Activated CD4-positive, alpha-beta T cell treated with anti-CD3 and anti-CD28 coated beads, Interleukin-2, amount 50 U/mL, for 24 hours (primary cell): ENCODE data around the gene CHRDL1.
"Not testable (repeated sequence)": the region's sequence is repeated elsewhere in the genome, so short reads cannot be mapped to it uniquely, and the experiment has no call there.

Experiments
- DNase-seq, 2 donors: peaks; one replicate each; pipeline ENCODE4 v3.0.0-alpha.2; 2020; ENCODE audit warnings: low read depth in 1 of 2, low spot score in 1 of 2

The CHRDL1 gene

DNA sequence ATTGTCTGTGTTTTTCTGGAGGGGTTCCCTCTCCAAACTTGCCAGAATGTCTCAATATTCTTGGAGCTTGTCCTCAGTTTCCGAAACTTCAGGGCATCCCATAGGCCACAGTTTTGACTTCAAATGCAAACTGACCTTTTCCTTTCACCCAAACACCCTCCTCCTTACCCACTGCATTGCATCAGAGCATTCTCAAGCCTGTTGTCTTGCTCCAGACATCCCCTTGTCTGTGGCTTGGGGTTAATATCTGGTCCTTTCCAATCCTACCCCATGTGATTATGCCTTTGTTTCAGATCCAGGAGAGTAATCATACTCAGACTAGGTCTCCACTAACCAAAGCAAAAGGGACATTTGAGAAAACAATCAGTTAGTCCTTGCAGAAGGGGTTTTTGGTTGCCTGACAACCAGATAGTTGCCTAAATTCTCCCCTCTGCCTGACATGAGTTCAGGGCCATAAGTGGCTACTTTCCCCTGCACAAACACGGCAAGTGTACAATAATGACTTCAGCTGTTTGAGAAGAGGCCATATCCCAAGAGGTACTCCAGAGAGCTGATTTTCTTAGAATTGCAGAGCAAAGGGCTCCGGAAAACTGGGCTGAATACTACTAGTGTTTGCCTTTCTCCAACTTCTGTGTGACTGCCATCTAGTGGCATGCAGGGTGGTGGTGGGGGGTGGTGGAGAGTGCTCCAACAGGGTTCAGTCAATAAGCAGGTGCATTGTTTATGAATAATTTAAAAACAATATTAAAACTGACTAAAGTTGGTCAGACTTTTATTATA lies 130.2 kb downstream of the CHRDL1 start:
- DNase-seq: peak in 1 of 2 donors; percentile 0

DNA sequence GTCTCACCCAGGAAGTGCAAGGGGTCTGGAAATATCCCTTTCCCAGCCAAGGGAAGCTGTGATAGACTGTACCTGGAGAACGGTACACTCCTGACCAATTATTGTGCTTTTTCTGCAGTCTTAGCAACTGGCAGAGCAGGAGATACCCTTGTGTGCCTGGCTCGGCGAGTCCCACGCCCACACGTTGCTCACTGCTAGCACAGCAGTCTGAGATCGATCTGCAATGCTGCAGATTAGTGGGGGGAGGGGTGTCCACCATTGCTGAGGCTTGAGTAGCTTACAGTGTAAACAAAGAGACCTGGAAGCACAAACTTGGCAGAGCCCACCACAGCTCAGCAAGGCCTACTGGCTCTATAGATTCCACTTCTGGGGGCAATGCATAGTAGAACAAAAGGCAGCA lies 138.5 kb downstream of the CHRDL1 start:
- DNase-seq: no peak

DNA sequence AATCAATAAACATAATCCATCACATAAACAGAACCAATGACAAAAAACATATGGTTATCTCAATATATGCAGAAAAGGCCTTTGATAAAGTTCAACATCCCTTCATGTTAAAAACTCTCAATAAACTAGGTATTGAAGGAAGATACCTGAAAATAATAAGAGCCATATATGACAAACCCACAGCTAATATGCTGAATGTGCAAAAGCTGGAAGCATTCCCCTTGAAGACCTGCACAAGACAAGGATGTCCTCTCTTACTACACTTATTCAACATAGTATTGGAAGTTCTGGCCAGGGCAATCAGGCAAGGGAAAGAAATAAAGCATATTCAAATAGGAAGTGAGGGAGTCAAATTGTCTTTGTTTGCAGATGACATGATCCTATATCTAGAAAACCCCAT lies 141.3 kb downstream of the CHRDL1 start:
- not testable (repeated sequence) for DNase-seq

DNA sequence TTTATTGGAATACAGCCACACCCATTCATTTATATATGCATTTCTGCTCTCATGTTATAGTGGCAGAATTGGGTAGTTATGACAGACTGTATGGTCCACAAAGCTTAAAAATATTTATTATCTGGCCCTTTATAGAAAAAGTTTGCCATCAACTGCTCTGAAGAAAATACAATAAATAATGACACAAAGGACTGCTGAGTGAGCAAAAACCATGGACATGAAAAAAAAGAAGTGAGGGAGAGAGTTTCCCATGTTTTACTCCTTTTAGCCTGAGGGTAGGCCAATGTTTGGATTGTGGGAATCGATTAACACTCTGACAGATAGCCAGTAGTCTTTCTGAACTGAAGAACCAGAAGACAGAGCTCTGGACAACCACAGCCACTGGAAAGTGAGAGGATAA lies 149.2 kb downstream of the CHRDL1 start:
- DNase-seq: no peak
